Measurements from ENCODE around the gene AKR1C4.

Gene AKR1C4

DNA sequence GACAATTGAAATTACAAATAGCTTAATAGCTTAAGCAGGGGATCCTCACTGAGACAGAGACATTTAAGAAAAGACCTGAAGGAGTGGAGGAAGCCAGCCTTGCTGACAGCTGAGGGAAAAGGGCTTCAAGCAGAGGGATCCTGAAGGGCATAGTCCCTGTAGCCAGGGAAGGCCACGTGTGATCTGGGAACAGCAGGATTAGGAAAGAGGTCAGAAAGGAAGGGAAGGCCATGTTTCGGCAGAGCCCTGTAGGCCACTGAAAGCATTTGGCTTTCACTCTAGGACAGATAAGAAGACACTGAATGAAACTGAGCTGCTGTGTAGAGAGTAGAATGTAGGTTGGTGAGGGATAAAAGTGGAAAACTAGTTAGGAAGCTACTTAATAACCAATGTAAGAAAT, 8.3 kb upstream of the AKR1C4 start:
- no peak overlapping the region for H3K27ac ChIP-seq (ENCODE audit: low read depth, low read length)
- H3K4me3 ChIP-seq (ENCODE audit: insufficient read depth, low read length, poor library complexity, severe bottlenecking), result no peak overlapping the region
- no peaks in the 10 kb centered on the region for H3F3A ChIP-seq (ENCODE audit: insufficient read depth)
- no peaks in the 10 kb centered on the region for H3K9me2 ChIP-seq (replicated peaks; ENCODE audit: insufficient read depth, low read length)
- no peaks in the 10 kb centered on the region for H3K27me3 ChIP-seq (ENCODE audit: low read length)
- no peak overlapping the region for H3K9ac ChIP-seq (ENCODE audit: low read length)
- no peaks in the 10 kb centered on the region for H4K20me1 ChIP-seq (ENCODE audit: low read depth, low read length)
- H2AFZ ChIP-seq (ENCODE audit: low read depth, low read length, severe bottlenecking), result no peak overlapping the region
- no peak for TF ChIP-seq EZH2phosphoT487 (conservative IDR thresholded peaks at IDR 0.05; ENCODE audit: low read length)
- TF ChIP-seq, protein P1, sequence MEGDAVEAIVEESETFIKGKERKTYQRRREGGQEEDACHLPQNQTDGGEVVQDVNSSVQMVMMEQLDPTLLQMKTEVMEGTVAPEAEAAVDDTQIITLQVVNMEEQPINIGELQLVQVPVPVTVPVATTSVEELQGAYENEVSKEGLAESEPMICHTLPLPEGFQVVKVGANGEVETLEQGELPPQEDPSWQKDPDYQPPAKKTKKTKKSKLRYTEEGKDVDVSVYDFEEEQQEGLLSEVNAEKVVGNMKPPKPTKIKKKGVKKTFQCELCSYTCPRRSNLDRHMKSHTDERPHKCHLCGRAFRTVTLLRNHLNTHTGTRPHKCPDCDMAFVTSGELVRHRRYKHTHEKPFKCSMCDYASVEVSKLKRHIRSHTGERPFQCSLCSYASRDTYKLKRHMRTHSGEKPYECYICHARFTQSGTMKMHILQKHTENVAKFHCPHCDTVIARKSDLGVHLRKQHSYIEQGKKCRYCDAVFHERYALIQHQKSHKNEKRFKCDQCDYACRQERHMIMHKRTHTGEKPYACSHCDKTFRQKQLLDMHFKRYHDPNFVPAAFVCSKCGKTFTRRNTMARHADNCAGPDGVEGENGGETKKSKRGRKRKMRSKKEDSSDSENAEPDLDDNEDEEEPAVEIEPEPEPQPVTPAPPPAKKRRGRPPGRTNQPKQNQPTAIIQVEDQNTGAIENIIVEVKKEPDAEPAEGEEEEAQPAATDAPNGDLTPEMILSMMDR (IDR thresholded peaks at IDR 0.05; ENCODE audit: insufficient read depth, low read length, poor library complexity, severe bottlenecking), result no peak
- H3K4me2 ChIP-seq (ENCODE audit: low read depth, low read length, poor library complexity, severe bottlenecking), result no peak overlapping the region
- no peaks in the 10 kb centered on the region for H3K79me2 ChIP-seq (ENCODE audit: insufficient read depth, low read length)
- no peaks in the 10 kb centered on the region for H3K9me3 ChIP-seq (ENCODE audit: insufficient read depth, low read length)
- H3K36me3 ChIP-seq (ENCODE audit: low read length), result no peaks in the 10 kb centered on the region

DNA sequence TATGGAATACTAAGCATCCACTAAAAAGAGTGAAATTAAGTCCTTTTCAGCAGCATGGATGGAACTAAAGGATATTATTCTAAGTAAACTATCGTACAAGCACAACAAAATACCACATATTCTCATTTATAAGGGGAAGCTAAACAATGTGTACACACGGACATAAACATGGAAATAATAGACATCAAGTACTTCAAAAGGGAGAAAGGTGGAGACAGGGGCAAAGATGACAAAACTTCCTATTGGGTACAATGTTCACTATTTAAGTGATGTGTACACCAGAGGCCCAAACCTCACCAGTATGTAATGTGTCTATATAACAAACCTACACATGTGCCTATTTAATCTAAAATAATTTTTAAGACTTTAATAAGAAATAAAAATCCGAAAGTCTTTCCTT, 2.2 kb upstream of the AKR1C4 start:
- Histone ChIP-seq H3K4me3 (ENCODE audit: insufficient read depth, low read length, poor library complexity, severe bottlenecking) (no peak overlapping the region), H3K27ac (ENCODE audit: low read depth, low read length) (no peak overlapping the region), H3F3A (ENCODE audit: insufficient read depth) (no peaks in the 10 kb centered on the region), H3K27me3 (ENCODE audit: low read length) (no peaks in the 10 kb centered on the region), H3K9me3 (ENCODE audit: insufficient read depth, low read length) (no peaks in the 10 kb centered on the region), H3K79me2 (ENCODE audit: insufficient read depth, low read length) (no peaks in the 10 kb centered on the region), H3K9ac (ENCODE audit: low read length) (no peak overlapping the region), H3K9me2 (replicated peaks; ENCODE audit: insufficient read depth, low read length) (no peaks in the 10 kb centered on the region), H4K20me1 (ENCODE audit: low read depth, low read length) (no peaks in the 10 kb centered on the region), H2AFZ (ENCODE audit: low read depth, low read length, severe bottlenecking) (no peak overlapping the region), H3K4me2 (ENCODE audit: low read depth, low read length, poor library complexity, severe bottlenecking) (no peak overlapping the region), H3K36me3 (ENCODE audit: low read length) (no peaks in the 10 kb centered on the region)
- TF ChIP-seq, protein P1 (IDR thresholded peaks at IDR 0.05; ENCODE audit: insufficient read depth, low read length, poor library complexity, severe bottlenecking), result no peak
- TF ChIP-seq EZH2phosphoT487 (conservative IDR thresholded peaks at IDR 0.05; ENCODE audit: low read length), result no peak

DNA sequence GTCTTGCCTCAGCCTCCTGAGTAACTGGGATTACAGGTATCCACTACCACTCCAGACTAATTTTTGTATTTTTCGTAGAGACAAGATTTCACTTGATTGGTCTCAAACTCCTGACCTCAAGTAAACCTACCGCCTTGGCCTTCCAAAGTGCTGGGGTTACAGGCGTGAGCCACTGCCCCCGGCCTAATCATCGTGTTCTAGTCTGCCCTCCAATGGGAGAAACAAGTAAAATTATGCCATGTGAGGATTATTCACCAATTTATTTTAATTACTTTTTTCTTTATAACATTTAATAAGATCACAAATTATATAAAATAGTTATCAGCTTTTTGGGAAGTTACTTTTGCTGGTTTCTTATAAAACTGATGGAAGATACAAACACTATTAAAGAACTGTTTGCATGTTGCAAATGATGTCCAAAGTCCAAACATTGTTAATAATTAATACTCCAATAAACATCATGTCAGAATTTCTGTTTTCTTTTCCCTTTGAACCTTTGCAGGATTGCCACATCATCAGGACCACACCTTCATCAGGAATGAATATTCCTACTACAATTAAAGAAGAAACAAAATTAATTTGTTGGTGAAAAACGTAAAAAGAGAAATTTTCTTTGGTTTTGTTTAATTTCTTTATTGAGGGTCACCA, 786 bp upstream of the AKR1C4 start:
- no peaks in the 10 kb centered on the region for H3K27me3 ChIP-seq (ENCODE audit: low read length)
- H3K9ac ChIP-seq (ENCODE audit: low read length), result no peak overlapping the region
- no peaks in the 10 kb centered on the region for H4K20me1 ChIP-seq (ENCODE audit: low read depth, low read length)
- H3K4me3 ChIP-seq (ENCODE audit: insufficient read depth, low read length, poor library complexity, severe bottlenecking), result no peak overlapping the region
- no peak overlapping the region for H3K4me2 ChIP-seq (ENCODE audit: low read depth, low read length, poor library complexity, severe bottlenecking)
- H3K36me3 ChIP-seq (ENCODE audit: low read length), result no peaks in the 10 kb centered on the region
- H3F3A ChIP-seq (ENCODE audit: insufficient read depth), result no peaks in the 10 kb centered on the region
- no peaks in the 10 kb centered on the region for H3K79me2 ChIP-seq (ENCODE audit: insufficient read depth, low read length)
- TF ChIP-seq EZH2phosphoT487 (conservative IDR thresholded peaks at IDR 0.05; ENCODE audit: low read length), result no peak
- TF ChIP-seq, protein P1 (IDR thresholded peaks at IDR 0.05; ENCODE audit: insufficient read depth, low read length, poor library complexity, severe bottlenecking), result no peak
- no peaks in the 10 kb centered on the region for H3K9me3 ChIP-seq (ENCODE audit: insufficient read depth, low read length)
- H3K9me2 ChIP-seq (replicated peaks; ENCODE audit: insufficient read depth, low read length), result no peaks in the 10 kb centered on the region
- no peak overlapping the region for H3K27ac ChIP-seq (ENCODE audit: low read depth, low read length)
- no peak overlapping the region for H2AFZ ChIP-seq (ENCODE audit: low read depth, low read length, severe bottlenecking)
